GM10847 (cell line): ENCODE results near the gene TANGO6.

Experiments
- POLR2A ChIP-seq: IDR thresholded peaks from 2 replicates; pipeline ENCODE4 v1.6.1; 2011; ENCODE audit not compliant: insufficient read length; ENCODE audit errors: extremely low read depth

TANGO6 gene

DNA sequence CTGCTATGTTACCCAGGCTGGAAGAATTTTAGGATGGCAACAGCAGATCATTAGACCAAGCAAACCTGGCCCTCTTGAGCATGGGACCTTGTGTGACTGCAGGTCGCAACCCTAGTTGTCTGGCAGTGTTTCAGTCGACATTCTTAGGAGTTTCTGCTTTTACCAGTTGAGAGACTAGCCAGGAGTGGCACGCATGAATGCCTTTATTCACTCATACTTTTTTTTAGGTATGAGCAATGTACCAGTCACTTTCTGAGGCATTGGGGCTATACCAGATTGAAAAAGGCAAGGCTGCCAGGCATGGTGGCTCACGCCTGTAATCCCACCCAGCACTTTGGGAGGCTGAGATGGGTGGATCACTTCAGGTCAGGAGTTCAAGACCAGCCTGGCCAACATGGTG, 233.9 kb downstream of the TANGO6 start:
- no peak for TF ChIP-seq POLR2A

DNA sequence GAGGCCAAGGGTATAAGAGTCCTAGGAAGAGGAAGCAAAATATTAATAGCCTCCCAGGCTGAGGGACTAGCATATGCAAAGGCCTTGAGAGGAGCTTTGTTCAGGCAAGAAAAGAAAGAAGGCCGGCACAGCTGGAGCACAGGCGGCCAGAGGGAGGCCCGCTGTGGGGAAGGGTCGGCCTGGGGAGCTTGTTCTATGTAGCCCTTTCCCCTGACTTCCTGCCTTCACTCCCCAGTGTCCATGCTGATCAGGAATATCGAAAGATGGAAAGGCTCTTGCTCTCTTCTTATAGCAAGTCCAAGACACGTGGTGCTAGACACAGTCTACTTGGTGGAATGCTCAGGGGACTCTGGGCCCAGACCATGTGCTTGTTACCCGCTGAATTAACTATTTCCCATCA, 234.7 kb downstream of the TANGO6 start:
- no peak for TF ChIP-seq POLR2A

DNA sequence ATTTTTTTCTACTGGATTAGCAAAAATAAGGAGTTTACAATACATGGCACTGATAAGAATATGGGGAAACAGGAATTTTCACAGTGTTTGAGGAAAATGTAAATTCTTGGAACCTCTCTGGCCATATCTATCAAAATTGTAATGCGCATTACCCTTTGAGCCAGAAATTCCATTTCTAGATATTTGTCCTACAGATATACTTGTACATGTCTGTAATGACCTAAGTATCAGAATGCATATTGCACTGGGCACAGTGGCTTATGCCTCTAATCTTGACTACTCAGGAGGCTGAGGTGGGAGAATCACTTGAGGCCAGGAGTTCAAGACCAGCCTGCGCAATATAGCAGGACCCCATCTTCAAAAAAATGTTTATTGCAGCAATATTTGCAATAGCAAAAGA, 236.4 kb downstream of the TANGO6 start:
- TF ChIP-seq POLR2A = no peak

DNA sequence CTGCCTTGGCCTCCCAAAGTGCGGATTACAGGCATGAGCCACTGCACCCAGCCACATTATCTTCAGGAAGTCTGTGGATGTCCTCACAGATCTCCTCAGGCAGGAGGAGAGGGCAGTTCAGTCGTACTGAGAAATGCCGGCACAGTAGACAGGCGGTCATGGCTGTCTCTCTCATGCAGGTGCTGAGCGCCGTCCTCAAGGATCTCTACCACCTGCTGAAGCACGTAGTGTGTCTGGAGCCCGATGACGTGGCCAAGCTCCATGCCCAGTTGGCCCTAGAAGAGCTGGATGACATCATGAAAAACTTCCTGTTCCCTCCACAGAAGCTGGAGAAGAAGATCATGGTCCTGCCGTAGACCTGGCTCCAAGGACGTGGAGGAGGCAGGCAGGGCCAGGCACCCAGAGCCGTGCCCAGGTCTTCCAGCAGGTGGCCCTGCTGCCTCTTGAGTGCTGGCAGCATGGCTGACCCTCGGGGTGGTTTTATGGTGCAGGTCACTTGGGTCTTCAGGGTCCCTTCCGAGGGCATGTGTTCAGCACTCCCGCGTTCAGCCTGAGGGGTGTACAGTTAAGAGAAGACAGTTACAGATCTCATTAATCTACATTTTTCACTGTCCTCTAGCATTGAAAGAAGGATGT, 240.1 kb downstream of the TANGO6 start:
- no peak for TF ChIP-seq POLR2A

DNA sequence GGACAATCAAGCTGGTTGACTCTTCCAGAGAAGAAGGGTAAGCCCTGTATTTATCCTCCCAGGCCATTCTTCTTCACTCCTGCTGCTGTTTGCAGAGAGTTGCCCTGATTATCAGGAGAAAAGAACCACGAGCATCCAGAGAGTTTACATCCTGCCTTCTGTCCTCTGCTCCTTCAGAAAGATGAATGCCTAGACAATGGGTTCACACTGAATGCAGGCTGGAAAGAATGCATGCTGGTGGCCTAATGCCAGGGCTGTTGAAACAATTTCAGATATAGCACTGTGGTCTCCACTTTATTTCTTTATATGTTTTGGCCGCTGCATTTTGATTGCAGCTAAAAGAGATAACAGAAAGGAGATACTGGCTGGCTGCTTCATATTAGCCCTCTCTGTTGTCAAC, 241.0 kb downstream of the TANGO6 start:
- TF ChIP-seq POLR2A = no peak

DNA sequence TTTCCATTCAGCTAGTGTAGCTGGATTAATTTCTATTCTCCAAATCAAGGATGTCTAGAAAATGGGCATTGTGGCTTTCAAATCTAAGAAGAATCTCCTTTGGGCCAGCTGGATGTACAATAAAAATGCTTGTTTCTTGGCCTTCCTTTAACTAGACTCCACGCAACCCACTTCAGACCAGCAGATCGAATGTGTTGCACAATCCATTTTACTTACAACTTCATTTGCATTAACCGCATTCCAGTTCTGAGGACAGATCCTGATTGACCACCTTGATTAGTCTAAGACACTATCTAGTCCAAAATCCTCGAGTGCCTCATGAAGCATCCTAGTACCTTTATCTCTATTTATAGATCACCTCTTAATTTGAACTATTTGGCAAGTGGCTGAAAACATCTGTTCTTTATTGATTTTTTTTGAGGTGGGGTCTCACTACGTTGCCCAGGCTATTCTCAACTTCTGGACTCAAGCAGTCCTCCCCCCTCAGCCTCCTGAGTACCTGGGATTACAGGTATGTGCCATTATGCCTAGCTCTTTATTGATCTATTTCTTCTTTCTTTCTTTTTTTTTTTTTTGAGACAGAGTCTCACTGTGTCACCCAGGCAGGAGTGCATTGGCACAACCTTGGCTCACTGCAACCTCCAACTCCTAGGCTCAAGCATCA, 241.8 kb downstream of the TANGO6 start:
- no peak for TF ChIP-seq POLR2A

DNA sequence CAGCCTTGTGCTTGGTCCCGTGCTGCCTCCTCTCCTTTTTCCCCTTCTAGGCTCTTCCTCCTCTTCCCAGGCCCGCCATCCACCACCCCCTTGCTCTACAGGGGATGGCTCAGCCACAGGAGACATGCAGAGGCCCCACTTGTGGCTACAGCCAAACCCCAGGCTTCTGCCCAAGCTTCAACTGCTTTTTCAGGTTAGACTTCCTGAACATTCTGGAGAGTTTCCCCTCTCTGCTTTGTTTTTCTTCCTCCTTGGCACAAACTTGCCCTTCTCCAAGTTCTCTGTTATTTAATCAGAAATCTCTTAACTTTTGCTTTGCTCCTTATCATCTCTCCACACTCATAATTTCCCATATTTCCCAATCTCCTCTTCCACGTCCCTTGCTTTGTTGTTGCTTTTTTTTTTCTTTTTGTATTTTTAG, 243.8 kb downstream of the TANGO6 start:
- TF ChIP-seq POLR2A = no peak

DNA sequence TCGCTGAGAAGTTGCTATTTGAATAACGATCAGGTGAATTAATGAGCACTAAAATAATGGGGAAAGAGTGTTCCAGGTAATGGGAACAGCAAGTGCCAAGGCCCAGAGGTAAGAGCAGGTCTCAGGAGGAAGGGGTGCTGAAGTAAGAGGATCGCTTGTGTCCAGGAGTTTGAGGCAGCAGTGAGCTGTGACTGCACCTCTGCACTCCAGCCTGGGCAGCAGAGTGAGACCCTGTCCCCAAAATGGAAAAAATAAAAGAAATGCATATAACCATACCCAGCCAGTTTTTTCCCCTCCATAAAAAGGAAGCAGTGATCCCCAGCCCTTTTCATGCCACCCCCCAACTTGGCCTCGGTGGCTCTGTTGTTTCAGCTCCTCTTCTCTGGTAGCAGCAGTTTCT, 245.4 kb downstream of the TANGO6 start:
- TF ChIP-seq POLR2A = no peak

DNA sequence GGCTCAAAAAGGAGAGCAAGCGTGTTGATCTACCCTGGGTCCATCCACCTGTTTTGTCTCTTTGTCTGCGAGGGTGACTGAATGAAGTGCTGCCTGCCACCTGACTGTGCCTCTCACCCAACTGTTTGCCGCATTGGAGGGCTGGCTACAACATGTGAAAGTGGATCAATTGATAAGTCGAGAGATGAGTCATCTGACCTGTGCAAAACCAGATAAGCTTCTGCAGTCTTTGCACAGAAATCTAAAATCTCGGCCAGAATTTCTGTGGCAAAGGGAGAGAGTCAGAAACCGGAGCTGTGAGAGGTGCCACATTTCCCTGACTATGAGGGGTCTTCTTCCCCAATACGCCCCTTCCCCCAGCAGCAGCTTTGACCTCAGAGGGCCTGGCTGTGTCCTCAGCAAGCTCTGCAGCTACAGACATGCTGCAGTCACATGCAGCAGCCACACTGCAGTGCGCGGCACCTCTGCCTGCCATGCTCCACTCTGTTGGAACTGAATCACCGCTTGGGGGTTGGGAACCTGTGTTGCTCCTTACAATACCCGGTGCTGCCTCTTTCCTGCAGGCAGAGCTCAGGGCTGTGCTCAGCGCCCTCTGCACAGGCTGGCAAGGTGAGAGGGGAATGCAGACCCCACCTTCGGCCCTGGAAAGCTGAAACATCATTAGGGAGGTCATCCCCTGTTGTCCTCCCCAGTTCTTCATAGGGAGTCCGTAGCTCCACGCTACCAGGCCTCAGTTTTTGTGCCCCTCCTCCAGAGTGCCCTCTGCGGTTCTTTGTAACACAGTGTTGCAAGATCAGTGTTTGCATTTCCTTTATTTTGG, 246.0 kb downstream of the TANGO6 start:
- TF ChIP-seq POLR2A = no peak

DNA sequence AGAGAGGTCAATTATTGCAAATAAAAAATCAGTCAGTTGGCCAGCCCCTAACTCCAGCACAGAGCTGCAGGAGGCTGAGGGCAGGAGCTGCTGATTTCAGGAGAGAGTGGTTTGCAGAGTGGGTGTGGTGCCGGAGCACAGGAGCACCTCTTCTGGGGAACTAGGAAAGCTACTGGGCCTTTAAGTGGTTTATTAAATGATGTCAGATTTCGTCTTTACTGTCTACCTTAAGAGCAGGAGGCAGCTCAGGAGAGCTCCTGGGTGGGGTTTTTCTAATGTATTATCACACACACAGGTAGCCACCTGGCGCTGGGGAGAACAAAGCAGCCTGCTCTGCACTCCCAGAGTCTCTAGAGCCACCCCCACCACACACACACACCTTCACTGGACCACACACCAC, 250.6 kb downstream of the TANGO6 start:
- no peak for TF ChIP-seq POLR2A

DNA sequence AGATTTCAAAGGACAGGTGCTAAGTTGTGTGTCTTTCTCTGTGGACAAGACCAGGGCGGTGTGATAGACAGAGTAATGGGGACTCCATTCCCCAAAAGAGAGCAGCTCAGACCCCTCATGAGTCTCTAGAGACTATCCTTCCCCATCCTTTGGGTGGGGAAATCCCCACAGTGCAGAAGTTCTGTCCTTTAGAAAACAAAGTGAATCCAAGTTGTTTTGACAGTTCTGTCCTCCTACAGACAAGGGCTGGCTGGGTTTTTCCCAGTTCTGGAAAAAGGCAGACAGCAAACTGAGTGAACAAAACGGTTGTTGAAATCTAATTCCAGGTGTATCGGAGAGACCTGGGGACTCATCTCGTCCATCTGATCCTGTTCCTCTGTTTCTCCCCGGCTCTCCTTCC, 251.2 kb downstream of the TANGO6 start:
- TF ChIP-seq POLR2A = no peak

DNA sequence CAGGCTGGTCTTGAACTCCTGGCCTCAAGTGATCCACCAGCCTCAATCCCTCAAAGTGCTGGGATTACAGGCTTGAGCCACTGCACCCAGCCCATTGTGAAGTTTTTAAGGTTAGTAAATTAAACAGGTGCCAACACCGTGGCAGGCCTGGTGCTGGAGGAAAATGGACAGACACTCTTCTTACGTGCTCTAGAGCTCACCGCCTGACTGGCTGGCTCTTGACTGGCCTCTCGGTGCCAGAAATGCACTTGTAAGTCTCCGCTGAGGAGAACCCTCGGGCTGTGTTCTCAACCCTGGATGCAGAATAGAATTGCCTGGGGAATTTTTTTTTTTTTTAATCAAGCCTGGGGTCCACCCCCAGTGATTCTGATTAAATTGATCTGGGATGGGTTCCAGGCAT, 251.9 kb downstream of the TANGO6 start:
- no peak for TF ChIP-seq POLR2A

DNA sequence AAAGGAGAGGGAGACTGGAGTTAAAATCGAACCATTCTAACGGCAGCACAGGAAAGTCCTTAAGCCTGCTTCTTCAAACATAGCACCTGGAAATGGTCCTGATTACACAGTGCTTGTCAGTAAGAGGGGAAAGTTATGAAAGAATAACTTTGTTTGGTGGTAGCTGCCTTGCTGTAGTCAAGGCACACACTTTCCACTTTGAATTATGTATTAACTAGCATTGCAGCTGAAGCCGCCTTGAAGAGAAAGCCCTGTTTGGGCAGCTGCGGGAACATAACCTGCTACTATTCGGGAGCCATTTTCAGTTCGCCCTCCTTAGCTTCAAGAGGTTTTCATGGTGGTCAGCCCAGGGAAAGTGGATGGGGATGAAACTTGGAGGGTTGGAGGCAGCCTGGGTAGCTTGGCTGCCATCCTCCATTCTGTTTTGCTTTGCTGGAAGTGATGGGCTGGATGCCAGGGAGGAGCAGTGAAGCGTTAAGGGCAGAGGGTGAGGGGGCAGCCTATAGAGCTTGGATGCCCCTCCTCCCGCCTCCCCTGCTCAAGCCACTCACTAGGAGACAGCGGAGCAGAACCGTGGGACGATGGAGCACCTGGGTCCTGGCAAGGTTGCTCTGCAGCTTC, 256.9 kb downstream of the TANGO6 start:
- TF ChIP-seq POLR2A = no peak

DNA sequence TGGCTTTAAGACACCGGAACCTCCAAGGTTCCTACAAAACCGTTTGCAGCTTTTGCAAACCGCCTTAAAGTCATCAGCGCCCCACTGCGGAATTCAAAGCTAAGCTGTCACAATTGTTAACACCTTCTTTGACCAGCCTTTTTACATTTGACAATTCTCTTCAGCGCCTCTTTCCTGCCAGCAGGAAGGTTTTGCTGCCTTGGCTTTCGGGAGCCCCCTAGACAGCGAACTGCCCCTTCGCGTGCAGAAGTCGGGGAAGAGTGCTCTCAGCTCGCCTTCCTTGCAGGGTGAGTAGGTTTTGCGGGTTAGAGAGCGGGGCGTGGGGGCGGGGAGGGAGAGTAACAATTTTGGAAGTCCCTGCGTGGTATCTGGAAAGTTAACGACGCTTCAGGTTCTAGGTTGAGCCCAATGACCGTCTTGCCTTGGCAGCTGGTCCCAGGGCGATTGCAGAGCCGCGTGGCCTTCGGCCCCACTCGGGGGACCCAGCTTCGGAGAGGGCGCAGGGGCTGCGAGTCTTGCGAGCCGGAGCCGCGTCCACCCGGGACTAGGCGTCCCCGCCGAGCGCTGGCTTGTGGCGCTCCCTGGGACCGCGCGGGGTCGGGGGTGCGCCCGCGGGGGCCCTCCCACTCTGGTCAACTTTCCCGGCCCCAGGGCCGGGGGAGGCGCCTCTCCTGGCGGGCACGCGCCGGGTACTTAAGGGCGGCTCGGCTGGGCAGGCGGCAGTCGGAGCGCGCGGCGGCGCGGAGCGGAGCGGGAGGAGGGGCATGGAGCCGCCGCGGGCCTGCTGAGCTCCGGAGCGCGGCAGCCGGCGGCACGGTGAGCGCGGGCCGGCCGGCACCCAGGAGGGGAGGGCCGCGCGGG, 262.4 kb downstream of the TANGO6 start, which contains the start of gene HAS3:
Gene HAS3, plus strand, starts transcription at position 153 of the 861 bp plus-strand sequence. CDS start 3,743 bp downstream, outside the sequence.
- TF ChIP-seq POLR2A = no peak
